ENCODE data around the gene GLRX.
"Not testable (repeated sequence)": the region's sequence is repeated elsewhere in the genome, so short reads cannot be mapped to it uniquely, and the experiment has no call there.

GLRX gene

GRCh38 chr5:95838556-95838955 lies 16.0 kb upstream of the GLRX start:
- Histone ChIP-seq H3K4me3 (replicated peaks; ENCODE audit: insufficient read depth, low read length) (no peak overlapping the region), H3K27ac (replicated peaks) (no peak overlapping the region), H3K27me3 (ENCODE audit: insufficient read depth, poor library complexity, severe bottlenecking) (no peaks in the 10 kb centered on the region)
- no peak for TF ChIP-seq CTCF (IDR thresholded peaks at IDR 0.05; ENCODE audit: insufficient read depth, low read length)
- TF ChIP-seq GABPA (IDR thresholded peaks at IDR 0.05; ENCODE audit: low read depth): no peak
- TF ChIP-seq REST (IDR thresholded peaks at IDR 0.05; ENCODE audit: insufficient replicate concordance, low read depth): no peak
- no peak for TF ChIP-seq SPI1 (IDR thresholded peaks at IDR 0.05; ENCODE audit: borderline replicate concordance, low read depth)
- no peak for TF ChIP-seq POLR2AphosphoS5 (IDR thresholded peaks at IDR 0.05; ENCODE audit: low read depth)
- DNase-seq (ENCODE audit: low read depth in 1 of 2, low spot score in 1 of 2): no peak

- H3K27me3 ChIP-seq (ENCODE audit: insufficient read depth, poor library complexity, severe bottlenecking): no peaks in the 10 kb centered on the region
- DNase-seq (ENCODE audit: low read depth in 1 of 2, low spot score in 1 of 2): no peak
- no peak overlapping the region for H3K27ac ChIP-seq (replicated peaks)
- TF ChIP-seq CTCF (IDR thresholded peaks at IDR 0.05; ENCODE audit: insufficient read depth, low read length) (no peak), POLR2AphosphoS5 (IDR thresholded peaks at IDR 0.05; ENCODE audit: low read depth) (no peak), GABPA (IDR thresholded peaks at IDR 0.05; ENCODE audit: low read depth) (no peak), REST (IDR thresholded peaks at IDR 0.05; ENCODE audit: insufficient replicate concordance, low read depth) (no peak), SPI1 (IDR thresholded peaks at IDR 0.05; ENCODE audit: borderline replicate concordance, low read depth) (no peak)
- no peak overlapping the region for H3K4me3 ChIP-seq (replicated peaks; ENCODE audit: insufficient read depth, low read length)
These were observed 15.5 kb upstream of the GLRX start for GRCh38 chr5:95838001-95838520.

GRCh38 chr5:95837492-95837891 lies 15.0 kb upstream of the GLRX start:
- H3K27ac ChIP-seq (replicated peaks): no peak overlapping the region
- DNase-seq (ENCODE audit: low read depth in 1 of 2, low spot score in 1 of 2): no peak
- no peaks in the 10 kb centered on the region for H3K27me3 ChIP-seq (ENCODE audit: insufficient read depth, poor library complexity, severe bottlenecking)
- H3K4me3 ChIP-seq (replicated peaks; ENCODE audit: insufficient read depth, low read length): no peak overlapping the region
- TF ChIP-seq SPI1 (IDR thresholded peaks at IDR 0.05; ENCODE audit: borderline replicate concordance, low read depth): no peak
- TF ChIP-seq REST (IDR thresholded peaks at IDR 0.05; ENCODE audit: insufficient replicate concordance, low read depth): no peak
- TF ChIP-seq POLR2AphosphoS5 (IDR thresholded peaks at IDR 0.05; ENCODE audit: low read depth): no peak
- TF ChIP-seq GABPA (IDR thresholded peaks at IDR 0.05; ENCODE audit: low read depth): no peak
- TF ChIP-seq CTCF (IDR thresholded peaks at IDR 0.05; ENCODE audit: insufficient read depth, low read length): no peak

GRCh38 chr5:95836971-95837370 lies 14.4 kb upstream of the GLRX start:
- DNase-seq (ENCODE audit: low read depth in 1 of 2, low spot score in 1 of 2); H3K27me3 ChIP-seq (ENCODE audit: insufficient read depth, poor library complexity, severe bottlenecking); H3K27ac ChIP-seq (replicated peaks); H3K4me3 ChIP-seq (replicated peaks; ENCODE audit: insufficient read depth, low read length): not testable (repeated sequence)
